ENCODE data around the gene HM13. TPM values are rescaled to one million over a fixed set of nuclear protein-coding genes. Genes with fewer than 3 reads are reported as not detected.

Gene HM13
- total and polyA plus RNA-seq, 2 of the 13 experiments (the other 11 are each of a cell fraction or from before 2014, with no cell fraction given) = 118 to 243 TPM

DNA sequence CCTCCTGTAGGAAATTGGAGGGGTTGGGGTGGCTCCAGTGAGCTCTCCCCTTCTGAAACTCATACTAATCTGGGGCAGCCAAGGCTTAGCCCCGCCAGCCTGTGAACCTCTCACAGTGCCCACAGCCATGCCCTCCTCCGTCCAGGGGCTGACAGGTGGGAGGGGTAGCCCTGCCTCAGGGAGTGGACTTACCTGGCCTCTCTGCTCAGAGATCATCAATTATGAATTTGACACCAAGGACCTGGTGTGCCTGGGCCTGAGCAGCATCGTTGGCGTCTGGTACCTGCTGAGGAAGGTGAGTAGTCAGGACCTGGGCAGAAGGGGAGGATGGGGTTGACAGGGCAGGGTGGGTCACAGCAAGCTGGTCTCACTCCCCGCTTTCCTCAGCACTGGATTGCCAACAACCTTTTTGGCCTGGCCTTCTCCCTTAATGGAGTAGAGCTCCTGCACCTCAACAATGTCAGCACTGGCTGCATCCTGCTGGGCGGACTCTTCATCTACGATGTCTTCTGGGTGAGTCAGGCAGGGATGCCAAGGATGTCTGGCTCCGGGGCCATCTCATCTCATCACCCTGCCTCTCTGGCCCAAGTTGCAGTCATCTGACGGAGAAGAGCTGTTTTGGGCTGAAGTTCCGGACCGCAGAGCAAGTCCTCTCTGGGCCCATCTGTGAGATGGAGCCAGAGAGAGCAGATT lies 34.7 kb downstream of the HM13 start (continued):
- no peak for TF ChIP-seq ZNF362 (CRISPR knock-in tag; IDR thresholded peaks at IDR 0.05; ENCODE audit: borderline replicate concordance)
- TF ChIP-seq HMG20B (CRISPR knock-in tag; conservative IDR thresholded peaks at IDR 0.05) = no peak
- no peak for TF ChIP-seq SETDB1 (CRISPR knock-in tag; IDR thresholded peaks at IDR 0.05; ENCODE audit: borderline replicate concordance)
- TF ChIP-seq, protein P1, sequence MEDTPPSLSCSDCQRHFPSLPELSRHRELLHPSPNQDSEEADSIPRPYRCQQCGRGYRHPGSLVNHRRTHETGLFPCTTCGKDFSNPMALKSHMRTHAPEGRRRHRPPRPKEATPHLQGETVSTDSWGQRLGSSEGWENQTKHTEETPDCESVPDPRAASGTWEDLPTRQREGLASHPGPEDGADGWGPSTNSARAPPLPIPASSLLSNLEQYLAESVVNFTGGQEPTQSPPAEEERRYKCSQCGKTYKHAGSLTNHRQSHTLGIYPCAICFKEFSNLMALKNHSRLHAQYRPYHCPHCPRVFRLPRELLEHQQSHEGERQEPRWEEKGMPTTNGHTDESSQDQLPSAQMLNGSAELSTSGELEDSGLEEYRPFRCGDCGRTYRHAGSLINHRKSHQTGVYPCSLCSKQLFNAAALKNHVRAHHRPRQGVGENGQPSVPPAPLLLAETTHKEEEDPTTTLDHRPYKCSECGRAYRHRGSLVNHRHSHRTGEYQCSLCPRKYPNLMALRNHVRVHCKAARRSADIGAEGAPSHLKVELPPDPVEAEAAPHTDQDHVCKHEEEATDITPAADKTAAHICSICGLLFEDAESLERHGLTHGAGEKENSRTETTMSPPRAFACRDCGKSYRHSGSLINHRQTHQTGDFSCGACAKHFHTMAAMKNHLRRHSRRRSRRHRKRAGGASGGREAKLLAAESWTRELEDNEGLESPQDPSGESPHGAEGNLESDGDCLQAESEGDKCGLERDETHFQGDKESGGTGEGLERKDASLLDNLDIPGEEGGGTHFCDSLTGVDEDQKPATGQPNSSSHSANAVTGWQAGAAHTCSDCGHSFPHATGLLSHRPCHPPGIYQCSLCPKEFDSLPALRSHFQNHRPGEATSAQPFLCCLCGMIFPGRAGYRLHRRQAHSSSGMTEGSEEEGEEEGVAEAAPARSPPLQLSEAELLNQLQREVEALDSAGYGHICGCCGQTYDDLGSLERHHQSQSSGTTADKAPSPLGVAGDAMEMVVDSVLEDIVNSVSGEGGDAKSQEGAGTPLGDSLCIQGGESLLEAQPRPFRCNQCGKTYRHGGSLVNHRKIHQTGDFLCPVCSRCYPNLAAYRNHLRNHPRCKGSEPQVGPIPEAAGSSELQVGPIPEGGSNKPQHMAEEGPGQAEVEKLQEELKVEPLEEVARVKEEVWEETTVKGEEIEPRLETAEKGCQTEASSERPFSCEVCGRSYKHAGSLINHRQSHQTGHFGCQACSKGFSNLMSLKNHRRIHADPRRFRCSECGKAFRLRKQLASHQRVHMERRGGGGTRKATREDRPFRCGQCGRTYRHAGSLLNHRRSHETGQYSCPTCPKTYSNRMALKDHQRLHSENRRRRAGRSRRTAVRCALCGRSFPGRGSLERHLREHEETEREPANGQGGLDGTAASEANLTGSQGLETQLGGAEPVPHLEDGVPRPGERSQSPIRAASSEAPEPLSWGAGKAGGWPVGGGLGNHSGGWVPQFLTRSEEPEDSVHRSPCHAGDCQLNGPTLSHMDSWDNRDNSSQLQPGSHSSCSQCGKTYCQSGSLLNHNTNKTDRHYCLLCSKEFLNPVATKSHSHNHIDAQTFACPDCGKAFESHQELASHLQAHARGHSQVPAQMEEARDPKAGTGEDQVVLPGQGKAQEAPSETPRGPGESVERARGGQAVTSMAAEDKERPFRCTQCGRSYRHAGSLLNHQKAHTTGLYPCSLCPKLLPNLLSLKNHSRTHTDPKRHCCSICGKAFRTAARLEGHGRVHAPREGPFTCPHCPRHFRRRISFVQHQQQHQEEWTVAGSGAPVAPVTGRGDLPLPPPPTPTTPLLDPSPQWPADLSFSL (CRISPR knock-in tag; IDR thresholded peaks at IDR 0.05) = no peak
- TF ChIP-seq POLR2A (IDR thresholded peaks at IDR 0.05; ENCODE audit: insufficient read depth in 1 of 2, low read depth in 2 of 2, low read length in 2 of 2) = peak in 1 of 2 experiments; percentile 34; a peak in 2 of 4 replicates
- no peak for TF ChIP-seq MXD1 (CRISPR knock-in tag; IDR thresholded peaks at IDR 0.05)
- no peak for TF ChIP-seq SMC3 (IDR thresholded peaks at IDR 0.05; ENCODE audit: low read length)
- TF ChIP-seq ZNF441 (CRISPR knock-in tag; IDR thresholded peaks at IDR 0.05; ENCODE audit: borderline replicate concordance) = no peak
- 0 out of 2 replicates have a peak, but pooled peaks have one; percentile 27 for TF ChIP-seq GLMP (CRISPR knock-in tag; IDR thresholded peaks at IDR 0.05; ENCODE audit: borderline replicate concordance)
- TF ChIP-seq ZNF724P (CRISPR knock-in tag; IDR thresholded peaks at IDR 0.05; ENCODE audit: borderline replicate concordance) = no peak
- no peak for TF ChIP-seq CSRNP1 (CRISPR knock-in tag; IDR thresholded peaks at IDR 0.05)
- no peak for TF ChIP-seq MAFK (conservative IDR thresholded peaks at IDR 0.05 in 1 of 2, IDR thresholded peaks at IDR 0.05 in 1 of 2; ENCODE audit: low read length in 2 of 2)
- TF ChIP-seq ELF3 (CRISPR knock-in tag; IDR thresholded peaks at IDR 0.05) = no peak
- no peak for TF ChIP-seq YEATS2 (CRISPR knock-in tag; IDR thresholded peaks at IDR 0.05; ENCODE audit: borderline replicate concordance)
- TF ChIP-seq HNRNPK (IDR thresholded peaks at IDR 0.05; ENCODE audit: low read depth, low read length, poor library complexity, severe bottlenecking) = no peak
- TF ChIP-seq NR2C2 (CRISPR knock-in tag; IDR thresholded peaks at IDR 0.05; ENCODE audit: borderline replicate concordance) = no peak

Measured in HepG2 (cell line).